ENCODE data around the gene RND3.

- TF ChIP-seq, protein P1, sequence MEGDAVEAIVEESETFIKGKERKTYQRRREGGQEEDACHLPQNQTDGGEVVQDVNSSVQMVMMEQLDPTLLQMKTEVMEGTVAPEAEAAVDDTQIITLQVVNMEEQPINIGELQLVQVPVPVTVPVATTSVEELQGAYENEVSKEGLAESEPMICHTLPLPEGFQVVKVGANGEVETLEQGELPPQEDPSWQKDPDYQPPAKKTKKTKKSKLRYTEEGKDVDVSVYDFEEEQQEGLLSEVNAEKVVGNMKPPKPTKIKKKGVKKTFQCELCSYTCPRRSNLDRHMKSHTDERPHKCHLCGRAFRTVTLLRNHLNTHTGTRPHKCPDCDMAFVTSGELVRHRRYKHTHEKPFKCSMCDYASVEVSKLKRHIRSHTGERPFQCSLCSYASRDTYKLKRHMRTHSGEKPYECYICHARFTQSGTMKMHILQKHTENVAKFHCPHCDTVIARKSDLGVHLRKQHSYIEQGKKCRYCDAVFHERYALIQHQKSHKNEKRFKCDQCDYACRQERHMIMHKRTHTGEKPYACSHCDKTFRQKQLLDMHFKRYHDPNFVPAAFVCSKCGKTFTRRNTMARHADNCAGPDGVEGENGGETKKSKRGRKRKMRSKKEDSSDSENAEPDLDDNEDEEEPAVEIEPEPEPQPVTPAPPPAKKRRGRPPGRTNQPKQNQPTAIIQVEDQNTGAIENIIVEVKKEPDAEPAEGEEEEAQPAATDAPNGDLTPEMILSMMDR (IDR thresholded peaks at IDR 0.05): no peak
- TF ChIP-seq POLR2A (IDR thresholded peaks at IDR 0.05): no peak
Measured at GRCh38 chr2:150507071-150507470, 19.6 kb upstream of the RND3 start.

All from body of pancreas (tissue), 4 donors.